Keratinocyte (primary cell): ENCODE results near the gene PFDN2.

Experiments
- EZH2 ChIP-seq: IDR thresholded peaks from one replicate; pipeline ENCODE4 v1.6.1; 2012; ENCODE audit warnings: inconsistent platforms, mild to moderate bottlenecking, low read length, moderate library complexity
- TF ChIP-seq, protein P1 (sequence below), 3 experiments: IDR thresholded peaks in 1 of 3; conservative IDR thresholded peaks in 1 of 3; optimal IDR thresholded peaks in 1 of 3; 2 replicates in 2 of 3; 3 replicates in 1 of 3; pipeline versions ENCODE3 to v1.5.1; 2011; ENCODE audit warnings: low read length in 3 of 3, mild to moderate bottlenecking in 3 of 3, moderate library complexity in 2 of 3, control low read depth in 1 of 3, inconsistent platforms in 1 of 3; ENCODE audit not compliant: insufficient read depth in 2 of 3; ENCODE audit errors: extremely low read depth in 1 of 3

DNA sequence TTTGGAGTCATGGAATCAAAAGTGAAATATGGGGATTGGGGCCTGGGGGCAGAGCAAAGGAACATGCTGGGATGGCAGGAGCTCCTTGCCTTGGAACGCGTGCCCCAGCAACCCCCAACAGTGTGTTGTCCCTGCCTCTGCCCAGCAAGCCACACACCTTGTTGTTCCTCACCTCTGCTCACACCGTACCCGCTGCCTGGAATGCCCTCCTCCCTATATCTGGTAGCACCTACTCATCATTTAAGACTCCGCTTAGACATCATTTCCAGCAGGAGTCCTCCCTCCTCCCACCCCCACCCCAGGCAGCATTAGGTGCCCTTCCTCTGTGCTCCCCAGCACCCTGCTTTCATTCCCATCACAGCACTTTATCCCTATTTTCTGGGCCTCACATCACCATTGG lies 36.3 kb downstream of the PFDN2 start:
- TF ChIP-seq, protein P1, sequence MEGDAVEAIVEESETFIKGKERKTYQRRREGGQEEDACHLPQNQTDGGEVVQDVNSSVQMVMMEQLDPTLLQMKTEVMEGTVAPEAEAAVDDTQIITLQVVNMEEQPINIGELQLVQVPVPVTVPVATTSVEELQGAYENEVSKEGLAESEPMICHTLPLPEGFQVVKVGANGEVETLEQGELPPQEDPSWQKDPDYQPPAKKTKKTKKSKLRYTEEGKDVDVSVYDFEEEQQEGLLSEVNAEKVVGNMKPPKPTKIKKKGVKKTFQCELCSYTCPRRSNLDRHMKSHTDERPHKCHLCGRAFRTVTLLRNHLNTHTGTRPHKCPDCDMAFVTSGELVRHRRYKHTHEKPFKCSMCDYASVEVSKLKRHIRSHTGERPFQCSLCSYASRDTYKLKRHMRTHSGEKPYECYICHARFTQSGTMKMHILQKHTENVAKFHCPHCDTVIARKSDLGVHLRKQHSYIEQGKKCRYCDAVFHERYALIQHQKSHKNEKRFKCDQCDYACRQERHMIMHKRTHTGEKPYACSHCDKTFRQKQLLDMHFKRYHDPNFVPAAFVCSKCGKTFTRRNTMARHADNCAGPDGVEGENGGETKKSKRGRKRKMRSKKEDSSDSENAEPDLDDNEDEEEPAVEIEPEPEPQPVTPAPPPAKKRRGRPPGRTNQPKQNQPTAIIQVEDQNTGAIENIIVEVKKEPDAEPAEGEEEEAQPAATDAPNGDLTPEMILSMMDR (optimal IDR thresholded peaks at IDR 0.05 in 1 of 3, IDR thresholded peaks at IDR 0.05 in 1 of 3, conservative IDR thresholded peaks at IDR 0.05 in 1 of 3; ENCODE audit: extremely low read depth in 1 of 3, insufficient read depth in 2 of 3, low read length in 3 of 3): no peak
- no peak for TF ChIP-seq EZH2
